ENCODE results near the gene TIMM29.

The TIMM29 gene

DNA sequence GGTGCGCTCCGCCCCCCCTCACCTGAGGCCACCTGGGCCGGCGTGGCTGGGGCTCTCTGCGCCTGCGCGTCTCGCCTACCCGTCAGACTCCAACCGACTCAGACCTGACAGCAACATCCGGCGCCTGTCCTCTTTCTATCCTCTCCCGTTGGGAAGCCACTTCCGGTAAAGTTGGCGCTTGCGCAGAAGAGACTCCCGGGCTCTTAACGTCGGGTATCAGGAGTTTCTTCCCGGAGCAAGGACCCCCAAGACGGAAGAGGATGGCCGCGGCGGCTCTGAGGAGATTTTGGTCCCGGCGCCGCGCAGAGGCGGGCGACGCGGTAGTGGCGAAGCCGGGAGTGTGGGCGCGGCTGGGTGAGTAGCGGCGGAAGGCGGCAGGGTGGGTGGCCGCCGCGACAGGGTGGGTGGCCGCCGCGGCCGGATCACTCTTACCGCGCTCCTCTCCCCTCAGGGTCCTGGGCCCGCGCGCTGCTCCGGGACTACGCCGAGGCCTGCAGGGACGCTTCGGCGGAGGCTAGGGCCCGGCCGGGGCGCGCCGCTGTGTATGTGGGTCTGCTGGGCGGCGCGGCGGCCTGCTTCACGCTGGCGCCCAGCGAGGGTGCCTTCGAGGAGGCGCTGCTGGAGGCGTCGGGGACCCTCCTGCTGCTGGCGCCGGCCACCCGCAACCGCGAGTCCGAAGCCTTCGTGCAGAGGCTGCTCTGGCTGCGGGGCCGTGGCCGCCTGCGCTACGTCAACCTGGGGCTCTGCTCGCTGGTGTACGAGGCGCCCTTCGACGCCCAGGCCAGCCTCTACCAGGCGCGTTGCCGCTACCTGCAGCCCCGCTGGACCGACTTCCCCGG lies at the start of gene TIMM29, which contains the start of gene YIPF2:
Gene TIMM29 (plus strand): TSS at position 249 of the 839 bp plus-strand sequence. CDS start 12 bp downstream, at position 261.
Gene YIPF2 (minus strand): TSS at position 77 of the 839 bp plus-strand sequence. CDS start 229 bp downstream, outside the sequence.
- TF ChIP-seq, protein P1, sequence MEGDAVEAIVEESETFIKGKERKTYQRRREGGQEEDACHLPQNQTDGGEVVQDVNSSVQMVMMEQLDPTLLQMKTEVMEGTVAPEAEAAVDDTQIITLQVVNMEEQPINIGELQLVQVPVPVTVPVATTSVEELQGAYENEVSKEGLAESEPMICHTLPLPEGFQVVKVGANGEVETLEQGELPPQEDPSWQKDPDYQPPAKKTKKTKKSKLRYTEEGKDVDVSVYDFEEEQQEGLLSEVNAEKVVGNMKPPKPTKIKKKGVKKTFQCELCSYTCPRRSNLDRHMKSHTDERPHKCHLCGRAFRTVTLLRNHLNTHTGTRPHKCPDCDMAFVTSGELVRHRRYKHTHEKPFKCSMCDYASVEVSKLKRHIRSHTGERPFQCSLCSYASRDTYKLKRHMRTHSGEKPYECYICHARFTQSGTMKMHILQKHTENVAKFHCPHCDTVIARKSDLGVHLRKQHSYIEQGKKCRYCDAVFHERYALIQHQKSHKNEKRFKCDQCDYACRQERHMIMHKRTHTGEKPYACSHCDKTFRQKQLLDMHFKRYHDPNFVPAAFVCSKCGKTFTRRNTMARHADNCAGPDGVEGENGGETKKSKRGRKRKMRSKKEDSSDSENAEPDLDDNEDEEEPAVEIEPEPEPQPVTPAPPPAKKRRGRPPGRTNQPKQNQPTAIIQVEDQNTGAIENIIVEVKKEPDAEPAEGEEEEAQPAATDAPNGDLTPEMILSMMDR (IDR thresholded peaks at IDR 0.05; ENCODE audit: insufficient read depth, low read length, poor library complexity, severe bottlenecking), result no peak
- peak within 1 kb of the TSS; percentile 84 for H3K4me3 ChIP-seq (replicated peaks; ENCODE audit: low read depth, low read length)
- no peaks in the 10 kb centered on the region for H3K27me3 ChIP-seq (replicated peaks; ENCODE audit: control insufficient read depth, insufficient read depth, low read length)
- peak; percentile 86 for DNase-seq (ENCODE audit: extremely low read depth, insufficient read length)
- peaks cover 6% of the 10 kb centered on the region for H3K36me3 ChIP-seq (ENCODE audit: control insufficient read depth, insufficient read depth, low read length)

DNA sequence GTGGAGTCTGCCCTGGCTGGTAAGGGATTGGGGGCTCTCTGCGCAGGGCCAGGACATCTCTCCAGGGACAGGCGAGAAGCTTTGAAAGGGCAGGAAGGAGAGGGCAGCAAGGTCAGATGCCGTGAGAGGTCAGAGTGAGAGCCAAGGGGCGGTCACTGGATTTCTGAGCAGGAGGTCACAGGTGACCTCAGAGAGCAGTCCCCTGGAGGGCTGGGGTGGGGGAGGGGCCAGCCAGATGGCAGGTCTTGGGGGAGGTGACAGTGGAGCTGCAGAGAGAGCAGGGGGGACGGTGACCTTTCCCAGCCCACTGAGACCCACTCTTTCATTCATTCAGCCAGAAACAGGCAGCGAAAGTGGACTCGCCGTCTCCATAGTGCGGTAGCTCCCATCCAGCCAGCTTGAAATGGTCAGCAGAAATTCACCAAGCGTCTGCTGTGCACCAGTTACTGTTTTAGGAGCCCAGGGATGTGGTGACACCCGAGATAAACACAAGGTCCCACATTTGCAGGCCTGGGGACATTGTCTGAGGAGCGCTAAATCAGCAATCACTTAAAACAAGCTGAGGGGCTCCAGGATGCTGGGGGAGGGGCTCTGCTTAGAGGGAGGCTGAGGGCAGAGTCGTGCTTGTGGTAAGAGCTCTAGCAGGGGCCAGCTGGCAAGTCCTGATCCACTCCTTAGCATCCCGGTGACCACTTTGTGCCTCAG lies 47.1 kb upstream of the TIMM29 start:
- peaks cover 6% of the 10 kb centered on the region for H3K36me3 ChIP-seq (ENCODE audit: control insufficient read depth, insufficient read depth, low read length)
- no peaks in the 10 kb centered on the region for H3K27me3 ChIP-seq (replicated peaks; ENCODE audit: control insufficient read depth, insufficient read depth, low read length)
- TF ChIP-seq, protein P1 (IDR thresholded peaks at IDR 0.05; ENCODE audit: insufficient read depth, low read length, poor library complexity, severe bottlenecking), result no peak
- H3K4me3 ChIP-seq (replicated peaks; ENCODE audit: low read depth, low read length), result no peak overlapping the region
- DNase-seq (ENCODE audit: extremely low read depth, insufficient read length), result no peak

- Histone ChIP-seq H3K4me3 (replicated peaks; ENCODE audit: low read depth, low read length) (no peak overlapping the region), H3K27me3 (replicated peaks; ENCODE audit: control insufficient read depth, insufficient read depth, low read length) (no peaks in the 10 kb centered on the region), H3K36me3 (ENCODE audit: control insufficient read depth, insufficient read depth, low read length) (peaks cover 6% of the 10 kb centered on the region)
- no peak for DNase-seq (ENCODE audit: extremely low read depth, insufficient read length)
- TF ChIP-seq, protein P1 (IDR thresholded peaks at IDR 0.05; ENCODE audit: insufficient read depth, low read length, poor library complexity, severe bottlenecking), result no peak
These were observed 46.5 kb upstream of the TIMM29 start for GRCh38 chr19:10882108-10882457.

DNA sequence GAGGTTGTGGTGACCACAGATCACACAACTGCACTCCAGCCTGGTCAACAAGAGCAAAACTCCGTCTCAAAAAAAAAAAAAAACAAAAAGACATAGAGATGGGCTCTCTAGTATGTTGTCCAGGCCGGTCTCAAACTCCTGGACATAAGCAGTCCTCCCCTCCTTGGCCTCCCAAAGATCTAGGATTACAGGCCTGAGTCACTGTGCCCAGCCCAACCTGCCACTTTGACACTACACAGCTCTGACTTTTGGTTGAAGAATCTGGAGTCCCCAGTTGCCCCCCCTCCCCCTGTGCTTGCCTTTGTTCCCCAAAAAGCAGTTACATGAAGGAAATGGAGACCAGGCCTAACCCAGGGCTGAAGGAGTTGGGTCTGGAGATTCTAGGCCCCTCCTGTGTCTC lies 44.3 kb upstream of the TIMM29 start:
- TF ChIP-seq, protein P1 (IDR thresholded peaks at IDR 0.05; ENCODE audit: insufficient read depth, low read length, poor library complexity, severe bottlenecking), result no peak
- no peaks in the 10 kb centered on the region for H3K27me3 ChIP-seq (replicated peaks; ENCODE audit: control insufficient read depth, insufficient read depth, low read length)
- no peak overlapping the region for H3K4me3 ChIP-seq (replicated peaks; ENCODE audit: low read depth, low read length)
- DNase-seq (ENCODE audit: extremely low read depth, insufficient read length), result no peak
- H3K36me3 ChIP-seq (ENCODE audit: control insufficient read depth, insufficient read depth, low read length), result peaks cover 6% of the 10 kb centered on the region

DNA sequence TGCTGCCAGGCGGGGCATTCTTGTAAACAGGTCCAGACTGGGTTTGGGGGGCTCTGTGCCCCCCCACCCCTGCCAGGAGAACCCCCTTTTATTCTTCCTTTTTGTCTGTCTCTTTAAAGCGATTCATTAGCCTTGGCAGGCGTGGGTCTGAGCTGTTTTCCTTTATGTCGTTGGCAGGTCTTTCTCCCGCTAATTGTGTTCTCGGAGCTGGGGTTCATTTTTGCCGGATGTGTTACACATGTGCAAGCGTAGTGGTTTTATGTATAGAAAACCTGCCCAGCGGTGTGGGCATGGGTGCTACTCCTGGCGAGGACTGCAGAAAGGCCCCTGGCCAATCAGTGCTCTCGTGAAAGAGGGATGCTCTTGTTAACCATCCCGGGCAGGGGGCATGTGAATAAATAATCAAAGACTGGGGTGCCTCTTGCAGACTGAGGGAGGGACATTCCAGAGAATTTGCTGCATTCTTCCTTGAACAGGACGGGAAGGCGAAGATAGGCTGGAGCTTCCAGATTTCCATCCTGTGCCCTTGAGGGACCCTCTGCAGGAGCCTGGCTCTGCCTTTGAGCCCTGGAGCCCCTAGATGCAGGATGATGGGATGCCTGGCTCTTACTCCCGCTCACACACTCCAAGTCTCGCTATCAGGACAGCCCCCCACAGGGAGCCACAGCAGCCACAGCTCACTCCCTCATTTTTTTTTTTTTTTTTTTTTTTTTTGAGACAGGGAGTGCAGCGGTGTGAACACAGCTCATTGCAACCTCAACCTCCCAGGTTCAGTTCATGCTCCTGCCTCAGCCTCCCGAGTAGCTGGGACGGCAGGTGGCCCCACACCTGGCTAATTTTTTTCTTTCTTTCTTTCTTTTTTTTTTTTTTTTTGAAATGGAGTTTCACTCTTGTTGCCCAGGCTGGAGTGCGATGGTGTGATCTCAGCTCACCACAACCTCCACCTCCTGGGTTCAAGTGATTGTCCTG lies 43.1 kb upstream of the TIMM29 start:
- no peaks in the 10 kb centered on the region for H3K27me3 ChIP-seq (replicated peaks; ENCODE audit: control insufficient read depth, insufficient read depth, low read length)
- H3K4me3 ChIP-seq (replicated peaks; ENCODE audit: low read depth, low read length), result no peak overlapping the region
- H3K36me3 ChIP-seq (ENCODE audit: control insufficient read depth, insufficient read depth, low read length), result peaks cover 6% of the 10 kb centered on the region
- no peak for DNase-seq (ENCODE audit: extremely low read depth, insufficient read length)
- TF ChIP-seq, protein P1 (IDR thresholded peaks at IDR 0.05; ENCODE audit: insufficient read depth, low read length, poor library complexity, severe bottlenecking), result no peak

Data from GM06990 (cell line).